ENCODE data around the gene PELO. TPM values are rescaled to one million over a fixed set of nuclear protein-coding genes. Genes with fewer than 3 reads are reported as not detected.

The PELO gene, protein sequence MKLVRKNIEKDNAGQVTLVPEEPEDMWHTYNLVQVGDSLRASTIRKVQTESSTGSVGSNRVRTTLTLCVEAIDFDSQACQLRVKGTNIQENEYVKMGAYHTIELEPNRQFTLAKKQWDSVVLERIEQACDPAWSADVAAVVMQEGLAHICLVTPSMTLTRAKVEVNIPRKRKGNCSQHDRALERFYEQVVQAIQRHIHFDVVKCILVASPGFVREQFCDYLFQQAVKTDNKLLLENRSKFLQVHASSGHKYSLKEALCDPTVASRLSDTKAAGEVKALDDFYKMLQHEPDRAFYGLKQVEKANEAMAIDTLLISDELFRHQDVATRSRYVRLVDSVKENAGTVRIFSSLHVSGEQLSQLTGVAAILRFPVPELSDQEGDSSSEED
- total RNA-seq (2021) (13.6 to 18.7 TPM (median 17.8 TPM) in 3 replicates), Bru-seq, nascent RNA (percentile 94 among the genes with signal in this experiment)
- long read RNA-seq, experiment 1, full-length matches to known transcripts = 2 of 87 reads
- long read RNA-seq, experiment 1, partial matches to known transcripts = 83 of 87 reads
- long read RNA-seq, experiment 1, other reads (novel, unspliced or antisense) = 2 of 87 reads
- long read RNA-seq, experiment 2, partial matches to known transcripts = 43 of 43 reads
- long read RNA-seq, experiment 2, other reads (novel, unspliced or antisense) = 0 of 43 reads
- long read RNA-seq, experiment 3, partial matches to known transcripts = 94 of 96 reads
- long read RNA-seq, experiment 3, other reads (novel, unspliced or antisense) = 2 of 96 reads

DNA sequence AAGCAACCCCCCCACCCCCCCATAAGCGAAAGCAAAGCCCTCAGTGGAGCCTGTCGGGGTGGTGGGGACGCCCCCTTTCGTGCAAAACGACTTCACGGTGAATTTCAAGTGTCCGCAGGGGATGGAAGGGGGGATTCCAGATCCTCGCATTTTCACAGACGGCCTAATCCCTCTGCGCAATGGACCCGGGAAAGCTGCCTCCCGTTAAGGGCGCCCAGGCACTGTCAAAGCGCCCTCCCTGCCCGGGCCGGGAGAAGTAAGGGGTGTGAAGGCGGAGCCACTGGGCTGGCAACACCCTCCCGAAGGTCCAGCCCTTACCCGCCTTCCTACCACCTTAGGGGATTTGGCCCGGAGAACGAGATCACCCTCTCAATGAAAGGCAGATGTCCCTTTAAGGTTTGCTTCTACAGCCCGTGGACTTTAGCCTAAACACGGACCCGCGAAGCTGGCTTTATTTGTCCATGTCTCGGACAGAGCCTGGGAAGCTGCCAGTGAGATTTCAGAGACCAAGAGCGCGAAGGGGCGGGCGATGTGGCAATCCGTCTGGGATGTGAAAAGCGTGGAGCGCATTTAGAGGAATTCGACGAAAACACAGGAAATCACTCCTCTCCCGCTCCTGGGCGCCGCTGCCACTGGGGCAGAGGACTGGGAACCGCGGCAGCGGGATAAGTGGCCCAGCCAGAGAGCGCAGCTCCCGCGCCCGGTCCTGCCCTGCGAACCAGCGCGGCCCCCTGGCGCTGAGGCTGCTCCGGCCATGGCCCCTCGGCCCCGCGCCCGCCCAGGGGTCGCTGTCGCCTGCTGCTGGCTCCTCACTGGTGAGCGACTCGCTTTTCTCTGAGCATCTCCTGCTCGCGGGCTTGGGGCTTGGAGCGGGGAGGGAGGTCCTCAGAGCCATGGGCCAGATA lies at the start of gene PELO, which contains the start of gene ITGA1:
Gene PELO (plus strand): TSS at position 317 of the 905 bp plus-strand sequence. CDS start 12,479 bp downstream, outside the sequence.
Gene ITGA1 (plus strand): TSS at position 317 of the 905 bp plus-strand sequence. CDS start 438 bp downstream, at position 755.
- Mint-ChIP-seq H3K27me3 (ENCODE audit: low read depth) (peaks cover 4% of the 10 kb centered on the region; the same call in 1 of the 2 replicates), H3K27ac (peak within 1 kb of the TSS; percentile 95), H3K36me3 (no peaks in the 10 kb centered on the region), H3K9me3 (peaks cover 8% of the 10 kb centered on the region; the same call in 1 of the 2 replicates), H3K4me3 (peak within 1 kb of the TSS; percentile 93), H3K4me1 (peaks cover 31% of the 10 kb centered on the region)
- POLR2A ChIA-PET = interaction anchor here (1.2 to 1.9 kb wide), 2 partner anchors 11 to 14 kb away, joined by 4 to 10 read pairs; no protein-coding TSS in a partner anchor
- peak; percentile 92 for ATAC-seq
- CTCF ChIA-PET = interaction anchor here (0.5 to 2.4 kb wide), 6 partner anchors 12 to 327 kb away, joined by 3 to 25 read pairs (median 4); no protein-coding TSS in a partner anchor
- DNase-seq (ENCODE audit: low spot score) = peak; percentile 77
- TF ChIP-seq, protein P1, sequence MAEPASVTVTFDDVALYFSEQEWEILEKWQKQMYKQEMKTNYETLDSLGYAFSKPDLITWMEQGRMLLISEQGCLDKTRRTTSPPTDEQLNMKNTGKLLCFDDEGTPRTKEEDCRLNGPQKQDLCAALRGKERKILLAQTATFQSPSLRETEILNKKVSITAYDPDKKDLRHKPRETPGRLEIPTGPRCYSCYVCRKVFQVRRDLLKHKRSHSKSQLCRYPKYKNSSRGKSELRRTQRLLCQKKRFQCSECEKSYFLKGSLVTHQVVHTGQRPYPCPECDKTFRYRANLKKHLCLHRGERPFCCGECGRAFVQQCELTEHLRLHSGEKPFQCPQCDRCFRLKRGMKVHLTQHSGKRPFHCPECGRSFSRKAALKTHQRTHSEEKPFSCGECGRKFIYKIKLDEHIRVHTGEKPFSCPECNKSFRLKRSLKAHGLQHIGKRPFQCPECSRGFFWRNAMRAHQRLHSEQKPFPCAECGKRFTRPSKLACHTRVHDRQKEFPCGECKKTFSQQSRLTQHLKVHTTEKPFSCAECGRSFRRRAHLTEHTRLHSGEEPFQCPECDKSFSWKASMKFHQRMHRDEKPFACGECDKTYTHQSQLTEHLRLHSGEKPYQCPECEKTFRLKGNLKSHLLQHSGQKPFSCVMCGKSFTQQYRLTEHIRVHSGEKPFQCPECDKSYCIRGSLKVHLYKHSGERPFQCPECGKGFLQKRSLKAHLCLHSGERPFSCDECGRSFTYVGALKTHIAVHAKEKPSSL (CRISPR knock-in tag; conservative IDR thresholded peaks at IDR 0.05) = no peak
- TF ChIP-seq EMX1 (CRISPR knock-in tag; IDR thresholded peaks at IDR 0.05) = no peak
- 0 out of 2 replicates have a peak, but pooled peaks have one; percentile 16 for TF ChIP-seq NFE2L1 (CRISPR knock-in tag; IDR thresholded peaks at IDR 0.05)
- TF ChIP-seq ZNF532 (CRISPR knock-in tag; IDR thresholded peaks at IDR 0.05; ENCODE audit: borderline replicate concordance) = no peak
- TF ChIP-seq ERG (CRISPR knock-in tag; IDR thresholded peaks at IDR 0.05) = no peak
- TF ChIP-seq ZNF416 (CRISPR knock-in tag; IDR thresholded peaks at IDR 0.05) = no peak
- TF ChIP-seq NR2C2 (CRISPR knock-in tag; IDR thresholded peaks at IDR 0.05) = no peak
- TF ChIP-seq MXD4 (CRISPR knock-in tag; IDR thresholded peaks at IDR 0.05; ENCODE audit: borderline replicate concordance) = no peak
- TF ChIP-seq MYBL2 (CRISPR knock-in tag; IDR thresholded peaks at IDR 0.05) = no peak
- TF ChIP-seq JUN (CRISPR knock-in tag; IDR thresholded peaks at IDR 0.05) = no peak
- TF ChIP-seq, protein P2, sequence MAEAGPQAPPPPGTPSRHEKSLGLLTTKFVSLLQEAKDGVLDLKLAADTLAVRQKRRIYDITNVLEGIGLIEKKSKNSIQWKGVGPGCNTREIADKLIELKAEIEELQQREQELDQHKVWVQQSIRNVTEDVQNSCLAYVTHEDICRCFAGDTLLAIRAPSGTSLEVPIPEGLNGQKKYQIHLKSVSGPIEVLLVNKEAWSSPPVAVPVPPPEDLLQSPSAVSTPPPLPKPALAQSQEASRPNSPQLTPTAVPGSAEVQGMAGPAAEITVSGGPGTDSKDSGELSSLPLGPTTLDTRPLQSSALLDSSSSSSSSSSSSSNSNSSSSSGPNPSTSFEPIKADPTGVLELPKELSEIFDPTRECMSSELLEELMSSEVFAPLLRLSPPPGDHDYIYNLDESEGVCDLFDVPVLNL (CRISPR knock-in tag; IDR thresholded peaks at IDR 0.05; ENCODE audit: borderline replicate concordance, low read depth) = no peak
- TF ChIP-seq KAT7 (CRISPR knock-in tag; IDR thresholded peaks at IDR 0.05; ENCODE audit: borderline replicate concordance) = no peak
- TF ChIP-seq, protein P3, sequence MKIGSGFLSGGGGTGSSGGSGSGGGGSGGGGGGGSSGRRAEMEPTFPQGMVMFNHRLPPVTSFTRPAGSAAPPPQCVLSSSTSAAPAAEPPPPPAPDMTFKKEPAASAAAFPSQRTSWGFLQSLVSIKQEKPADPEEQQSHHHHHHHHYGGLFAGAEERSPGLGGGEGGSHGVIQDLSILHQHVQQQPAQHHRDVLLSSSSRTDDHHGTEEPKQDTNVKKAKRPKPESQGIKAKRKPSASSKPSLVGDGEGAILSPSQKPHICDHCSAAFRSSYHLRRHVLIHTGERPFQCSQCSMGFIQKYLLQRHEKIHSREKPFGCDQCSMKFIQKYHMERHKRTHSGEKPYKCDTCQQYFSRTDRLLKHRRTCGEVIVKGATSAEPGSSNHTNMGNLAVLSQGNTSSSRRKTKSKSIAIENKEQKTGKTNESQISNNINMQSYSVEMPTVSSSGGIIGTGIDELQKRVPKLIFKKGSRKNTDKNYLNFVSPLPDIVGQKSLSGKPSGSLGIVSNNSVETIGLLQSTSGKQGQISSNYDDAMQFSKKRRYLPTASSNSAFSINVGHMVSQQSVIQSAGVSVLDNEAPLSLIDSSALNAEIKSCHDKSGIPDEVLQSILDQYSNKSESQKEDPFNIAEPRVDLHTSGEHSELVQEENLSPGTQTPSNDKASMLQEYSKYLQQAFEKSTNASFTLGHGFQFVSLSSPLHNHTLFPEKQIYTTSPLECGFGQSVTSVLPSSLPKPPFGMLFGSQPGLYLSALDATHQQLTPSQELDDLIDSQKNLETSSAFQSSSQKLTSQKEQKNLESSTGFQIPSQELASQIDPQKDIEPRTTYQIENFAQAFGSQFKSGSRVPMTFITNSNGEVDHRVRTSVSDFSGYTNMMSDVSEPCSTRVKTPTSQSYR (CRISPR knock-in tag; IDR thresholded peaks at IDR 0.05) = no peak
- TF ChIP-seq, protein P4, sequence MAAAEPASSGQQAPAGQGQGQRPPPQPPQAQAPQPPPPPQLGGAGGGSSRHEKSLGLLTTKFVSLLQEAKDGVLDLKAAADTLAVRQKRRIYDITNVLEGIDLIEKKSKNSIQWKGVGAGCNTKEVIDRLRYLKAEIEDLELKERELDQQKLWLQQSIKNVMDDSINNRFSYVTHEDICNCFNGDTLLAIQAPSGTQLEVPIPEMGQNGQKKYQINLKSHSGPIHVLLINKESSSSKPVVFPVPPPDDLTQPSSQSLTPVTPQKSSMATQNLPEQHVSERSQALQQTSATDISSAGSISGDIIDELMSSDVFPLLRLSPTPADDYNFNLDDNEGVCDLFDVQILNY (CRISPR knock-in tag; IDR thresholded peaks at IDR 0.05) = no peak
- TF ChIP-seq SP1 (CRISPR knock-in tag; conservative IDR thresholded peaks at IDR 0.05) = 0 out of 2 replicates have a peak, but pooled peaks have one; percentile 29
- peak; percentile 49; the same call in 1 of the 2 replicates for TF ChIP-seq MAX (CRISPR knock-in tag; IDR thresholded peaks at IDR 0.05)
- TF ChIP-seq SMAD3 (CRISPR knock-in tag; IDR thresholded peaks at IDR 0.05; ENCODE audit: borderline replicate concordance) = 0 out of 2 replicates have a peak, but pooled peaks have one; percentile 42
- 0 out of 2 replicates have a peak, but pooled peaks have one; percentile 42 for TF ChIP-seq GABPB1 (CRISPR knock-in tag; IDR thresholded peaks at IDR 0.05)
- TF ChIP-seq GTF2I (CRISPR knock-in tag; conservative IDR thresholded peaks at IDR 0.05) = no peak
- 0 out of 2 replicates have a peak, but pooled peaks have one; percentile 17 for TF ChIP-seq TP53 (CRISPR knock-in tag; IDR thresholded peaks at IDR 0.05)
